Mucosa of rectum (tissue), 2 donors: ENCODE results near the gene LINC01488.

Experiments
- H3K27ac ChIP-seq, 2 donors: one replicate each; pipeline ENCODE4 v1.7.0; 2013; ENCODE audit warnings: inconsistent platforms in 2 of 2, low read depth in 2 of 2, low read length in 2 of 2
- H3K27me3 ChIP-seq, 2 donors: one replicate each; pipeline ENCODE4 v1.7.0; 2013; ENCODE audit warnings: low read length in 2 of 2; ENCODE audit not compliant: control insufficient read depth in 2 of 2, insufficient read depth in 2 of 2
- H3K36me3 ChIP-seq, 2 donors: one replicate each; pipeline ENCODE4 v1.7.0; 2013; ENCODE audit warnings: low read length in 2 of 2; ENCODE audit not compliant: control insufficient read depth in 2 of 2, insufficient read depth in 2 of 2
- H3K4me1 ChIP-seq, 2 donors: one replicate each; pipeline ENCODE4 v1.7.0; 2013; ENCODE audit warnings: low read length in 2 of 2, mild to moderate bottlenecking in 1 of 2; ENCODE audit not compliant: control insufficient read depth in 2 of 2, insufficient read depth in 2 of 2
- H3K4me3 ChIP-seq, 2 donors: one replicate each; pipeline ENCODE4 v1.7.0; 2013; ENCODE audit warnings: low read length in 2 of 2
- H3K9ac ChIP-seq, 2 donors: one replicate each; pipeline ENCODE4 v1.7.0; 2013; ENCODE audit warnings: low read length in 2 of 2, low read depth in 1 of 2, mild to moderate bottlenecking in 1 of 2
- H3K9me3 ChIP-seq, 2 donors: one replicate each; pipeline ENCODE4 v1.7.0; 2013; ENCODE audit warnings: low read length in 2 of 2; ENCODE audit not compliant: control insufficient read depth in 2 of 2
- donor health status: healthy.
- donor health status: Normal muscosa, but diverticular disease.

Gene LINC01488

GRCh38 chr11:69446108-69446507 lies 35.4 kb upstream of the LINC01488 start:
- no peaks in the 10 kb centered on the region for H3K27me3 ChIP-seq
- H3K4me1 ChIP-seq: peaks cover 20% of the 10 kb centered on the region in 2 donors

GRCh38 chr11:69447786-69448185 lies 33.7 kb upstream of the LINC01488 start:
- no peaks in the 10 kb centered on the region for H3K36me3 ChIP-seq
- no peak overlapping the region for H3K27ac ChIP-seq
- peaks cover 13 to 16% of the 10 kb centered on the region in 2 donors for H3K4me1 ChIP-seq

More at GRCh38 chr11:69446108-69446507, 35.4 kb upstream of the LINC01488 start:
- Histone ChIP-seq H3K36me3 (no peaks in the 10 kb centered on the region), H3K4me3 (no peak overlapping the region), H3K9ac (no peak overlapping the region), H3K9me3 (no peaks in the 10 kb centered on the region), H3K27ac (no peak overlapping the region)

GRCh38 chr11:69448471-69449284 lies 32.8 kb upstream of the LINC01488 start:
- no peak overlapping the region for H3K27ac ChIP-seq

More at GRCh38 chr11:69447786-69448185, 33.7 kb upstream of the LINC01488 start:
- Histone ChIP-seq H3K9ac (no peak overlapping the region), H3K27me3 (no peaks in the 10 kb centered on the region), H3K9me3 (peaks cover 0 to 3% of the 10 kb centered on the region in 2 donors), H3K4me3 (no peak overlapping the region)

GRCh38 chr11:69449320-69450063 lies 32.0 kb upstream of the LINC01488 start:
- Histone ChIP-seq H3K4me1 (peaks cover 0 to 2% of the 10 kb centered on the region in 2 donors), H3K27me3 (no peaks in the 10 kb centered on the region), H3K9me3 (peaks cover 0 to 3% of the 10 kb centered on the region in 2 donors), H3K36me3 (no peaks in the 10 kb centered on the region), H3K9ac (no peak overlapping the region), H3K4me3 (no peak overlapping the region), H3K27ac (peak overlapping the region; percentile 11 to 23)

More at GRCh38 chr11:69448471-69449284, 32.8 kb upstream of the LINC01488 start:
- Histone ChIP-seq H3K36me3 (no peaks in the 10 kb centered on the region), H3K9ac (no peak overlapping the region), H3K27me3 (no peaks in the 10 kb centered on the region), H3K4me3 (no peak overlapping the region), H3K4me1 (peaks cover 7 to 8% of the 10 kb centered on the region in 2 donors), H3K9me3 (peaks cover 0 to 3% of the 10 kb centered on the region in 2 donors)

- H3K27ac ChIP-seq: peak overlapping the region in 1 of 2 donors; percentile 5
- peaks cover 0 to 3% of the 10 kb centered on the region in 2 donors for H3K9me3 ChIP-seq
- no peaks in the 10 kb centered on the region for H3K27me3 ChIP-seq
- no peak overlapping the region for H3K9ac ChIP-seq
- no peak overlapping the region for H3K4me3 ChIP-seq
- peaks cover 0 to 2% of the 10 kb centered on the region in 2 donors for H3K4me1 ChIP-seq
- H3K36me3 ChIP-seq: no peaks in the 10 kb centered on the region
Observed at GRCh38 chr11:69450064-69450856, 31.2 kb upstream of the LINC01488 start.

- Histone ChIP-seq H3K36me3 (no peaks in the 10 kb centered on the region), H3K27ac (no peak overlapping the region)
Observed at GRCh38 chr11:69450857-69451220, 30.6 kb upstream of the LINC01488 start.

GRCh38 chr11:69451289-69451688 lies 30.2 kb upstream of the LINC01488 start:
- Histone ChIP-seq H3K9me3 (peaks cover 0 to 3% of the 10 kb centered on the region in 2 donors), H3K4me3 (no peak overlapping the region), H3K36me3 (no peaks in the 10 kb centered on the region), H3K27me3 (no peaks in the 10 kb centered on the region), H3K4me1 (peaks cover 0 to 2% of the 10 kb centered on the region in 2 donors), H3K27ac (no peak overlapping the region), H3K9ac (no peak overlapping the region)

More at GRCh38 chr11:69450857-69451220, 30.6 kb upstream of the LINC01488 start:
- Histone ChIP-seq H3K9ac (no peak overlapping the region), H3K4me3 (no peak overlapping the region), H3K9me3 (peaks cover 0 to 3% of the 10 kb centered on the region in 2 donors), H3K27me3 (no peaks in the 10 kb centered on the region), H3K4me1 (peaks cover 0 to 2% of the 10 kb centered on the region in 2 donors)

- H3K27me3 ChIP-seq: no peaks in the 10 kb centered on the region
- H3K36me3 ChIP-seq: no peaks in the 10 kb centered on the region
- H3K4me1 ChIP-seq: peaks cover 0 to 2% of the 10 kb centered on the region in 2 donors
- no peak overlapping the region for H3K27ac ChIP-seq
- H3K9me3 ChIP-seq: peaks cover 0 to 5% of the 10 kb centered on the region in 2 donors
- H3K9ac ChIP-seq: no peak overlapping the region
- H3K4me3 ChIP-seq: no peak overlapping the region
Observed at GRCh38 chr11:69452206-69452987, 29.1 kb upstream of the LINC01488 start.

GRCh38 chr11:69453151-69453550 lies 28.3 kb upstream of the LINC01488 start:
- H3K9ac ChIP-seq: no peak overlapping the region
- no peak overlapping the region for H3K4me3 ChIP-seq
- peaks cover 0 to 2% of the 10 kb centered on the region in 2 donors for H3K4me1 ChIP-seq

More at GRCh38 chr11:69453151-69453550, 28.3 kb upstream of the LINC01488 start:
- no peaks in the 10 kb centered on the region for H3K36me3 ChIP-seq
- no peak overlapping the region for H3K27ac ChIP-seq
- H3K27me3 ChIP-seq: no peaks in the 10 kb centered on the region
- H3K9me3 ChIP-seq: peaks cover 0 to 5% of the 10 kb centered on the region in 2 donors
